GM21825 (cell line): ENCODE data around the gene NPW.

Experiments used
- ATAC-seq: cut with Tn5 transposase; IDR thresholded peaks from one replicate; pipeline ENCODE4 v1.9.1; 2021; ENCODE audit warnings: mild to moderate bottlenecking, moderate library complexity; ENCODE audit not compliant: unreplicated experiment

Gene NPW

GRCh38 chr16:2047330-2048115, 27.9 kb downstream of the NPW start, which contains the start of the genes NTHL1 and TSC2:
Gene NTHL1 (minus strand): TSS chr16:2047834. CDS start chr16:2047823, 11 bp downstream.
Gene TSC2 (plus strand): TSS chr16:2047985. CDS start chr16:2048616, 631 bp downstream.
- peak; percentile 84 for ATAC-seq

DNA sequence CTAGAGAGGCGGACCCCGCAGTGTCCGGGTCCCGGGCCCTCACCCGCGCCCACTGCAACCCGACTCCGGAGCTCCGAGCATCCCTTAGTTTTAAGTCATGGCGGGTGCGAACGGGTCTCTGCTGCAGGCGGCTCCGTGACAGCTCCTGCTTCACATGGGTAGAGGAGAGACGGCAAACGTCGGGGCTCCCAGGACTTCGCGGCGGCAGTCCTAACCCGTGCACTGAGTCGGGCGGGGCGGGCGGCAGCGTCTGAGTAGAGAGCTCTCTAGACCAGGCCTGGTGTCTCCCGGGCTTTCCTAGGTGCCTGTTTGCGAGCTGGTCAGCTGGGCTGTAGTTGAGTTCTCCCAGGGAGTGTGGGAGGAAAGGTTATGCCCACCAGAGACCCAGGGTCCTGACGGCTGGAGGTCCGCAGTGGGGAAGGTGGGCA, 28.5 kb downstream of the NPW start:
- ATAC-seq, result no peak

GRCh38 chr16:2053211-2053610, 33.6 kb downstream of the NPW start:
- no peak for ATAC-seq

- no peak for ATAC-seq
Observed at GRCh38 chr16:2053897-2054296, 34.3 kb downstream of the NPW start.

DNA sequence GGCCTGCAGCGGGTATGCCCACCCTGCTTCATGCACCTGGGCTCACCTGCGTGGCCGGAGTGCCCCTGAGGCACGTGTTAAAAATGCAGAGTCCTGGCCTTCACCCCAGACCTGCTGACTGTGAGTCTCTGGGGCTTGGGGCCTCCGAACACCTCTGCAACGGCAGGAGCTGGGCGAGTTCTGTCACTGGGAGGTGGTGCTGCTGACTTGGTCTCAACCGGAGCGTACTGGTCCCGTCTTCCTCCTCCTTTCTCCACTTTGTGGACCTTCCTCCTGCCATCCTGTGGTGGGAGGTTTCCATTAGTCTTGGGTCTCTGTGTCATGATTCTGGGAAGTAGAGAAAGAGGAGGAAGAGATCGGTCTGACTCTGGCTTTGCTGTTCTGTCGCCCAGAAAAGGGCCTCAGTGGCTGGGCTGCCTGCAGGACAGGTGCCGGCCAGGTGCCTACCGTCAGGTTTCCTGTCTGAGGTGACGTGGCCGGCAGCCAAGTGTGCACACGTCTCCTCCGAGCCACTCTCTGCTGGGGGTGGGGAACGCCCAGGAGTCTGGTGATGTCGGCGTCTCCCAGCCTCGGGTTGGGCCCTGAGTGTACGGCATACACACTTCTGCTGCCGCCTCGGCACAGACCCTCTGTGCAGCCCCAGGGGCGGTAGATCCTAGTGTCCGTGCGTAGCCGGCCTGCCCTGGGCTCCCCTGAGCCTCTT, 35.1 kb downstream of the NPW start:
- ATAC-seq, result no peak

GRCh38 chr16:2056077-2056476, 36.5 kb downstream of the NPW start:
- ATAC-seq, result no peak

GRCh38 chr16:2056681-2057407, 37.3 kb downstream of the NPW start:
- no peak for ATAC-seq

- ATAC-seq, result no peak
Observed at GRCh38 chr16:2057438-2057837, 37.9 kb downstream of the NPW start.

GRCh38 chr16:2058420-2058819, 38.8 kb downstream of the NPW start:
- ATAC-seq, result no peak

DNA sequence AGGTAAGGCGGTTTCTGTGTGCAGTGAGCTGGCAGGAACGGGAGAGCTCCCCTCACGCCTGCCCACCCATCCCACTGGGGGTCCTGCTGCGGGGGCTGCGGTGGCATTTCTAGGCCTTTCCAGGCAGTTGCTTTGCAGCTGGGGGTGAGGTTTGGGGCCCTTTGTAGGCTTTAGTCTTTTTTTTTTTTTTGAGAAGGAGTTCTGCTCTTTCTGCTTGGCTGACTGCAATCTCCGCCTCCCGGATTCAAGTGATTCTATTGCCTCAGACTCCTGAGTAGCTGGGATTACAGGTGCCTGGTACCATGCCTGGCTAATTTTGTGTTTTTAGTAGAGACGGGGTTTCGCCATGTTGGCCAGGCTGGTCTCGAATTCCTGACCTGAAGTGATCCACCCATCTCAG, 39.3 kb downstream of the NPW start:
- no peak for ATAC-seq

- ATAC-seq, result no peak
Observed at GRCh38 chr16:2060346-2060745, 40.8 kb downstream of the NPW start.

DNA sequence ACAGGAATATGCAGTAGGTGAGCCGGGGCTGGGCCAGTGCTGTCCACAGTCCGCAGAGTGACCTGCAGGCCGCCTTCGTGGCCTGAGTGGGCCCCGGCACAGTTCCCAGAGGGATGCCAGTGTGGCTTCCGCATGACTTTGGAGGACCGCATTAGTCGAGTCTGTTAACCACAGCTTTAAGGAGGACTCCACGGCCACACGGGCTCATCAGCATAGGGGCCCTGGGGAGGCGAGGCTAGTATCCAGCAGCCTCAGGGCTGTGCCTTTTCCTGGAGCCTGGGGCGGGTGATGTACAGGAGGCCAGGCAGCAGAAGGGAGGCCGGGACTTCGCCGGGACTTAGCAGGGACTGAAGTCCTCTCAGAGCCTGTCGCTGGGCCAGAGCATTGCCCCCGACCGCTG, 41.4 kb downstream of the NPW start:
- ATAC-seq, result no peak

GRCh38 chr16:2061526-2061925, 41.9 kb downstream of the NPW start:
- no peak for ATAC-seq

- ATAC-seq, result no peak
Observed at GRCh38 chr16:2062801-2063200, 43.2 kb downstream of the NPW start.

GRCh38 chr16:2063861-2064260, 44.3 kb downstream of the NPW start:
- no peak for ATAC-seq

DNA sequence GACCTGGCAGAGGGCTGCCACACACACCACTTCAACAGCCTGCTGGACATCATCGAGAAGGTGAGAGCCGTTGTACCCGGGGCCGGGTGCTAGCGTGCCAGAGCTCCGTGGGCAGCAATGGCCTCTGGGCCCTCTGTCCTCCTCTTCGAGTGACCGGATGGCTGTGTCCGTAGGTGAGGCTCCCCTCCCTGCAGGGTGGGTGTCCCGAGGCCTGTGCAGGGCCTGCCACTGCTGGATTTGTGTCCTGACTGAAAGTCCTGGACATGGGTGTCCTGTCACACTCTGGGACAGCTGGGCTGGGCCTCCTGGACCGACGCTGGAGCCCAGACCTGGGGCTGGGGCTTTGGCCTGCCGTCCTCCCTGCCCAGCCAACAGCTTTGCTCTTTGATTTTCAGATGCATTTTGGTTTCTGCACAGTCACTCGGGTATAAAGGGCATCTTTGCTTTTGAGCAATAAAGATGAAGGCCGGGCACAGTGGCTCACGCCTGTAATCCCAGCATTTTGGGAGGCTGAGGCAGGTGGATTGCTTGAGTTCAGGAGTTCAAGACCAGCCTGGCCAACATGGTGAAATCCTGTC, 44.9 kb downstream of the NPW start:
- ATAC-seq, result no peak

- ATAC-seq, result no peak
Observed at GRCh38 chr16:2066139-2066538, 46.6 kb downstream of the NPW start.
